HG02798 (cell line): ENCODE measurements around the gene CREB5.
"Not testable (repeated sequence)": the region's sequence is repeated elsewhere in the genome, so short reads cannot be mapped to it uniquely, and the experiment has no call there.

Experiments used
- ATAC-seq: cut with Tn5 transposase; IDR thresholded peaks from one replicate; pipeline ENCODE4 v1.9.1; 2021; ENCODE audit warnings: mild to moderate bottlenecking; ENCODE audit not compliant: unreplicated experiment, poor library complexity

The CREB5 gene

DNA sequence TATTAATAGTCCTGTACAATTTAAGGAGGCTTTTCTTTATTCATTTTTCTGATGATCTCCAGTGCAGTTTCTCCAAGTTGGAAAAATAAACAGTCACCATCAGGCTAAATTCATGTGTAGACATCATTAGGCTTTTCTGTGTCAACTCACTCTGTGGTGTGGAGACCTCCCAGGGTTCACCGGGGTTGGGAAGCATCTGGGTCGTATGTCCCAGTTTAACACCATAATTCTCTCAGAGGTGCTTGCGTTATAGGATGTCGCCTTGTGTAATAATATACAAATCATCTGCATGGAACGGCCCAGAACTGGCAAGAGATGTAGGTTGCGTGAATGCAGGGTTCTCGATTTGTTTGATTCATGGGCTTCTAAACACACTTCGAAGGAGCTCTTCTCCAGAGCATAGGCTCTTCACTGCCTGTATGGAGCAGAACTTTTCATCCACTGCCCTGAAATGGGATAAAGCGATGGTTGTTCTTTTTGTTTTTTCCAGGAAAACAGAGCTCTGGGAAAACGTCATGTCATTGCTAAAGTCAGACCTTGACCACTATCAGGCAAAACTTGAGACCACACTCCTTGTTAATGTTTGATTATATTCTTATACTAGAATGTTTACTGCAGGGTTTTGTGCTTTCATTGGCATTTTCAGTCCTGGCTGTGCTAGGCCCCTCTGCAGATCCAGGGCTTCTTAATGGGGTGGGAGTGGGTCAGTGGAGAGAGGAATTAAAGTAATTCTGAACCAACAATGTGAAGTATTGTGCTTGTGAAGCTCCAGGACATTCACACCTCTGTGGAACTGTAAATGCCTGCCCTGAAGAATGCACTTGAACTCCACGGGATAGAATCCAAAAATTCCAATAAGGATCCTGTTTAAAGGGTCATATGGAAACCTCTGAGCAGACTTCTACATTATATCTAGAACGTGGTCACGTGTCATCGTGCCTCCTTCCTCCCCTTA is 373.0 kb downstream of the CREB5 start:
- ATAC-seq, result no peak

DNA sequence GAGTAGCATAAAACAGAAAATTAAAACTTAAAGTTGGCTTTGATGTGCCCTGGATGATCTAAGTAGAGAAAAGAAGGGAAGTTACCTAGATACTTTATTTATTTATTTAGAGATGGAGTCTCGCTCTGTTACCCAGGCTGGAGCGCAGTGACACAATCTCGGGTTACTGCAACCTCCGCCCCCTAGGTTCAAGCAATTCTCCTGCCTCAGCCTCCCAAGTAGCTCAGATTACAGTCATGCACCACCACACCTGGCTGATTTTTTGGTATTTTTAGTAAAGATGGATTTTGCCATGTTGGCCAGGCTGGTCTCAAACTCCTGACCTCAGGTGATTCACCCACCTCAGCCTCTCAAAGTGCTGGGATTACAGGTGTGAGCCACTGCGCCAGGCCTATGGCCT is 373.8 kb downstream of the CREB5 start:
- ATAC-seq, result not testable (repeated sequence)

DNA sequence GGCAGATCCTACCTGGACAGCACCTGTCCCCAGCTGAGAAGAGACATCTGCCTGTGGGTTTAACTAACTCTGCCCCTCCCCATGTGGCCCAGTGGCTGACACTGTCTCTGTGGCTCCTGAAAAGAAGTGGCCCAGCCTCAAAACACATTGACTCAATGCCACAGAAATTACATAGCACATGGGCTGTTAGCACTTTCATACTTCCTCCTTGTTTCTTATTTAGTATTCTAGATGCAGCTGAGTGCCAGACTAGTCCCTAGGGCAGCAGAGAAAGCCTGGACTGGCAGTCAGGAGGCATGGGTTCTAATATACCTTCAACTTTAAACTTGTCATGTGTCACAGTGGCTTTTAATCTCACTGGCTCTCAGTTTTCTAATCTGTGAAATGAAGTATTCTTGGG is 374.8 kb downstream of the CREB5 start:
- no peak for ATAC-seq

DNA sequence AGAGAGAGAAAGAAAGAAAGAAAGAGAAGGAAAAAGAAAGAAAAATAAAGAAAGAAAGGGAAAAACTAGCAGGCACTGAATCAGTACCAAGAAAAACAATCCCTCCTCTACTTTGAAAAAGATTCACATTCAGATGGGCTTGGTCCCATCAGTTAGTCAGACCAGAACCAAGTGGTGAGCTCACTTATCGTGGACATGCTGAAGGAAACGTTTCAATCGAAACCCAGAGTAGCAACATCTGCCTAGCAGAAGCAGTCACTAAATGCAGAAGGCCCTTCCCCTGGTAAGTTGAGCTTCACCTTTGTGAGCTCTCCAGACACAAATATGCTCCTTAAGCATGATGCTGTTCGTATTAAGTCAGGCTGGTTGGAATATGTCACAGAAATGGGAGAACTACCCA is 378.1 kb downstream of the CREB5 start:
- no peak for ATAC-seq

- ATAC-seq, result no peak
These were observed 380.5 kb downstream of the CREB5 start for GRCh38 chr7:28792858-28793257.

- no peak for ATAC-seq
These were observed 381.2 kb downstream of the CREB5 start for GRCh38 chr7:28793381-28794085.

DNA sequence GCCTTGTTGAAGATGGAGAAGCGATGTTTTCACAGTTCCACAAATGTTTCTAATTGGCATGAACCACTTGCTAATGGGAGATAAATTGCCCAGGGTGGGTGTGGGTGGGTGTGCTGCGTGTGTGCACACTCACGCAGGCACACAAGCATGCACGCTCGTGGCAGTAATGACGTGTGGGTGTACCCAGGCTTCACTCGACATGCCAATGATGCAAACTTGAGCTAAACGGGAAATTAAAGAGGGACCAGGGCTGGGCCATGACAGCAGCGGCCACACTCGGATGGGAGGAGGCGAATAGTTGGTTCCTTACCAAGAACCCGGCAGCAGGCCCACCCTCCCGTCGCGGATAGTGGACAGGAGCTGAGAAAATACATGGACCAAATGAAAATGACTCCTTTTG is 386.0 kb downstream of the CREB5 start:
- no peak for ATAC-seq

DNA sequence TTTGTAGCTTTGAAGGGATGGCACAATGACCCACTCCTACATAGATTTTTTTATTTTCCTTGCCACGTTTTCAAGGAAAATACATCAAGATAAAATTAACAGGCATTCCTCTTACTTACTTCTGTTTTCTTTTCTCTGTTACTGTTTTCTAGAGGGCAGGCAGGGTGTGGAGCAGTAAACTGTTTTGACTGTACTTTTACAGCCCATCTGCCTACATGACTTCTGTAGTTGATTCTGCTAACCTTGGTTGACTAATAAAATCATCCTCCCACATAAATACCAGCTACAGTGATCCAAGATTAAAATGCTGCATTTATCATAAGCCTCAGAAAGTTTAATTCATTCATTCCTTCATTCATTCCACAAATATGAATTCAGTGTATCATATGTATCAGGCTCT is 387.3 kb downstream of the CREB5 start:
- no peak for ATAC-seq

- ATAC-seq, result no peak
These were observed 387.8 kb downstream of the CREB5 start for GRCh38 chr7:28800150-28800549.

GRCh38 chr7:28802450-28802849 is 390.1 kb downstream of the CREB5 start:
- ATAC-seq, result no peak

DNA sequence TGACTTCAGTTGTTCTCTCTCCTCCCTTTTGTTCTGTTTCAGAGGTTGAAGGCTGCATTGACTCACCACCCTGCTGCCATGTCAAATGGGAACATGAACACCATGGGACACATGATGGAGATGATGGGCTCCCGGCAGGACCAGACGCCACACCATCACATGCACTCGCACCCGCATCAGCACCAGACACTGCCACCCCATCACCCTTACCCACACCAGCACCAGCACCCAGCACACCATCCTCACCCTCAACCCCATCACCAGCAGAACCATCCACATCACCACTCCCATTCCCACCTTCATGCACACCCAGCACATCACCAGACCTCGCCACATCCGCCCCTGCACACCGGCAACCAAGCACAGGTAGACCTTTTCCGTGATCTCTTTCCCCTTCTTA is 391.8 kb downstream of the CREB5 start:
- no peak for ATAC-seq

DNA sequence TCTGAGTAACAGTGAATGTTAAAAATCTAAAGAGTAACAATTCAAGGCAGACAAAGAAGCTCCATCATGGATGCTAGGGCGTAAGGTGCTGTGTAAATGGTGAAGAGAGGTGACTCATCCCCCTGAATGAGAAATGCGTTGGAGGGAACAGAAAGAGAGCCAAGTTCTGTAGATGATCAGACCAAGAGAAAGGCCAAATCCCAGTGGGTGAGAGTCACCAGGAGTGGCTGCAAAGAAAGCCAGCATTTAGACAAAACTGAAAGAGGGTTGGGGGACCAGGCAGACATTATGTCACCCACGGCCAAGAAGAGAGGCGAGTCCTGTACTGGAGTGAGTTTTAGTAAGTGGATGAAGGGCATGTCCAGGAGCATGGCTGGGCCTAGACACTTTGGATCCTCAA is 392.7 kb downstream of the CREB5 start:
- no peak for ATAC-seq

- ATAC-seq, result no peak
These were observed 394.5 kb downstream of the CREB5 start for GRCh38 chr7:28806841-28807240.

DNA sequence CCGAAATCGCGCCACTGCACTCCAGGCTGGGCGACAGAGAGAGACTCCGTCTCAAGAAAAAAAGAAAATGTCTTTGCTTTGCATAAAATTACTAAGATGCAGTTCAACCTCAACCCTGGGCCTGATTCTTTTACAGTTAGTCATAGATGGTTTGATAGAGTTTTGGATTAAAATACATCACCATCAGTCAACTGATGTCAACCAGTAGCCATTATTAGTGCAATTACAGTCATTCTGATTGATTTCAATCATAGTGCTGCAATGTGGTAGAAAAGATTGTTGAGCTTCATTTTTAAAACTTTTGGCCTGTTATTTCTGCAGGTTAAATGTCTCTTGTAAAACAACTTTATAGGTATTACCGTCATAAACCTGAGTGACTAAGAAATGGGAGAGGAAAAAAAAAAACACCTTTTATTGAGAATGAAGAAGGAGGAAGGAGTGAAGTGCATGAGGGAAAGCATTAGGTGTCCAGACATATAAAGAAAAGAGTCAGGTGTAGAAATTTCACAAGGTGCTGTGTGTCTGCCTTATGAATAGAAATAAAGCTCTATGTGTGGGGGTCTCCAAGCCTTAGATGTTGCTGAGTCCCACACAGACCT is 395.2 kb downstream of the CREB5 start:
- ATAC-seq, result no peak

DNA sequence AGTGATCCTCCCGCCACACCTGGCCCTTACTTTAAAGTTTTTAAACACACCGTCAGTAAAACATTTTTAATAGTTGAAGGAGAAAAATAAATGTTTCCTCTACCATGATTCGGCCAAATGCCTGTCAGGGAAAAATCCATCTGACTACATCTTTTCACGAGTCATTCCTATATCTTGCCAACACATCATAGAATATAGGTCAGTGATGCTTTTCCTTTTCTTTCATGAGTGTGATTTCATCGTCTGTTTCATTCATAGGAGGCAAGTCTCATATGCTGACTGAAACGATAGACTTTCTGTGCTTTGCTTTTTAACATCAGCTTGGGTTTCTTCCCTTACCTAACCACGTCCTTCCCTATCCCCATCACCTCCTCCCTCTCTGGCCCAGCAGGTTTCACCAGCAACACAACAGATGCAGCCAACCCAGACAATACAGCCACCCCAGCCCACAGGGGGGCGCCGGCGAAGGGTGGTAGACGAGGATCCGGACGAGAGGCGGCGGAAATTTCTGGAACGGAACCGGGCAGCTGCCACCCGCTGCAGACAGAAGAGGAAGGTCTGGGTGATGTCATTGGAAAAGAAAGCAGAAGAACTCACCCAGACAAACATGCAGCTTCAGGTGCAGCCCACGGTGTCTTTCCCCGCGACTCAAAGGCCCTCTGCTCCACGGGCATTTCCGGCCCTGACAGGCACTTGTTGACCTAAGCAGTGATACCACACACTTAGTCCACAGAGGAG is 396.6 kb downstream of the CREB5 start:
- peak; percentile 76 for ATAC-seq

DNA sequence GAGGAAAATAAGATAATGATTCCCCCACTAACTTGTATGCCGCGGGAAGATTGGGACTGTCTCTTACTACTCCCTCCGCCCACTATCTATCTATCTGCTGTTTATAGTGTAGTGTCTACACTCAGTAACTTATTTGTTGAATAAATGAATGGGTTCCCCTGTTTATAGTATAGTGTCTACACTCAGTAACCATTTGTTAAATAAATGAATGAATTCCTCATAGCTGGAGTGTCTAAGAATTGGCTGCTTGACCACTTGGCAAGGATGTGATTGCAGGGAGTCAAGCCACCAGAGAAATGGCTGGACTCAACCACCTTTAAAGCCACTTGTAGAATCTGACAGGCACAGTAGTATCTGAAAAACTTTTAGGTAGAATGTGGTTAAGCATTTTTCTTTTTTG is 398.7 kb downstream of the CREB5 start:
- ATAC-seq, result no peak

DNA sequence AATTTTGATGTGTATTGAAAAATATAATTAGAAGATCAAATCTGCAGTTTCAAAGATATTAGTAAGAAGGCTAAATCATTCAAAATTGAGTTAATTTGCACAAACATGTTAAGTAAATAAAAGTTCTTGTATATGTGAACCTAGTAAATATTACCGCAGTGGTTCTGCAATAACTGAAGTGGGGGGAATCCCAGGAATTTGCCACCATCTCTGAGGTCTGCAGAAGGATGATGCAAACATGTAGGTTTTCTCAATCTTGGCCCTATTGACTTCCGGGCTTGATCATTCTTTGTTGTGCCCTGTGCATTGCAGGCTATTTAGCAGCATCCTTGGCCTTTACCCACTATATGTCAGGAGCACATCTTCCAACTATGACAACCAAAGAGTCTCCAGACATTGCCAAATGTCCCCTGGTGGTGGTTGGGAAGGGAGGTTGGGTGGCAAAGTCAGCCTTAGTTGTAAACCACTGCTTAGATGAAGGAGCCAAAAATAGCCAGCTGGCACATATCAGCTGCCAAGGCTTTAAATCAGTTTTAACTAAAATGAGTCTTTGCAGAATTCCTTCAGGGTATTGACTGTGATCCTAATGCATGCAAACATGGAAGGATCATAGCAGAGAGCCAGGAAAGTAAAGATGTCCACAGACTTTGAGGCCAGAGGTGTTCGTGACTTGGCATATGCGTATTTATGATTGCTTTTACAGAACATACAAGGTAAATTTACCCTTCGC is 399.5 kb downstream of the CREB5 start:
- ATAC-seq, result no peak

- no peak for ATAC-seq
These were observed 400.3 kb downstream of the CREB5 start for GRCh38 chr7:28812616-28813015.

- ATAC-seq, result peak; percentile 30
These were observed 401.1 kb downstream of the CREB5 start for GRCh38 chr7:28813243-28813962.
